GM12891 (cell line): Measurements from ENCODE around the gene CAPSL.
"Not testable (repeated sequence)": the region's sequence is repeated elsewhere in the genome, so short reads cannot be mapped to it uniquely, and the experiment has no call there.

ENCODE experiments used
- POLR2A ChIP-seq: IDR thresholded peaks from 2 replicates; pipeline ENCODE4 v1.6.1; 2011; ENCODE audit warnings: low read depth, low read length, control low read depth
- POLR2AphosphoS5 ChIP-seq: IDR thresholded peaks from 2 replicates; pipeline ENCODE4 v1.6.1; 2011; ENCODE audit warnings: low read depth, low read length, control low read depth
- SPI1 ChIP-seq: IDR thresholded peaks from 2 replicates; pipeline ENCODE4 v1.6.1; 2011; ENCODE audit warnings: low read depth, low read length, control low read depth
- TAF1 ChIP-seq: IDR thresholded peaks from 2 replicates; pipeline ENCODE4 v1.6.1; 2011; ENCODE audit warnings: low read depth, low read length, control low read depth

DNA sequence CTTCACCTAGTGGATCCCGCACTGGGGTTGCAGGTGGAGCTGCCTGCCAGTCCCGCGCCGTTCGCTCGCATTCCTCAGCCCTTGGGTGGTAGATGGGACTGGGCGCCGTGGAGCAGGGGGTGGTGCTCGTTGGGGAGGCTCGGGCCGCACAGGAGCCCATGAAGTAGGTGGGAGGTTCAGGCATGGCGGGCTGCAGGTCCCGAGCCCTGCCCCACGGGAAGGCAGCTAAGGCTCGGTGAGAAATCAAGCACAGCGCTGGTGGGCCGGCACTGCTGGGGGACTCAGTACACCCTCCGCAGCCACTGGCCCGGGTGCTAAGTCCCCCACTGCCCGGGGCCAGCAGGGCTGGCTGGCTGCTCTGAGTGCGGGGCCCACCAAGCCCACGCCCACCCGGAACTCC, 45.6 kb downstream of the CAPSL start:
- TF ChIP-seq SPI1, POLR2A, POLR2AphosphoS5, TAF1: not testable (repeated sequence)
